Thymus (tissue), 11 donors: ENCODE measurements around the gene PILRA. TPM values are rescaled to one million over a fixed set of nuclear protein-coding genes. Genes with fewer than 3 reads are reported as not detected.

ENCODE experiments used
- DNase-seq, 9 donors: peaks; one replicate each; pipeline ENCODE4 v3.0.0-alpha.2; 2013; ENCODE audit warnings: low spot score in 9 of 9, low read depth in 6 of 9, missing footprints in 1 of 9
- H3K27ac ChIP-seq, 2 donors: one replicate each; pipeline ENCODE4 v1.5.1; 2013; ENCODE audit warnings: control low read depth in 1 of 2, low read depth in 1 of 2, low read length in 1 of 2, mild to moderate bottlenecking in 1 of 2, moderate library complexity in 1 of 2
- H3K27me3 ChIP-seq, 2 donors: one replicate each; pipeline ENCODE4 v1.5.1; 2013; ENCODE audit warnings: low read length in 1 of 2; ENCODE audit not compliant: control insufficient read depth in 2 of 2, insufficient read depth in 1 of 2
- H3K36me3 ChIP-seq, 2 donors: one replicate each; pipeline ENCODE4 v1.5.1; 2013; ENCODE audit warnings: low read length in 1 of 2, mild to moderate bottlenecking in 1 of 2, moderate library complexity in 1 of 2; ENCODE audit not compliant: control insufficient read depth in 2 of 2, insufficient read depth in 2 of 2
- H3K4me1 ChIP-seq, 2 donors: one replicate each; pipeline ENCODE4 v1.5.1; 2013; ENCODE audit warnings: low read length in 2 of 2; ENCODE audit not compliant: control insufficient read depth in 2 of 2, insufficient read depth in 2 of 2
- H3K4me3 ChIP-seq, 2 donors: one replicate each; pipeline ENCODE4 v1.5.1; 2013; ENCODE audit warnings: low read length in 2 of 2, control low read depth in 1 of 2, mild to moderate bottlenecking in 1 of 2
- H3K9me3 ChIP-seq, 2 donors: one replicate each; pipeline ENCODE4 v1.5.1; 2013; ENCODE audit warnings: low read length in 1 of 2, mild to moderate bottlenecking in 1 of 2; ENCODE audit not compliant: control insufficient read depth in 2 of 2, insufficient read depth in 1 of 2
- WGBS: extraction: QIAGEN DNeasy Blood & Tissue Kit; methylation state at CpG from one replicate; pipeline ENCODE4 v1.1.7; 2013; 5-methylcytosine and 5-hydroxymethylcytosine counted together
- polyA plus RNA-seq: library from polyadenylated mRNA; stranded (reverse); fragments of 200-250 nt; gene quantifications from one replicate; pipeline ENCODE4 v1.2.3, GENCODE V29; 2013
- total RNA-seq: library from RNA; stranded (reverse); fragments of 120-200 nt; gene quantifications from one replicate; pipeline ENCODE4 v1.2.4, GENCODE V29; 2013
- donor health status: healthy.

The PILRA gene
- total and polyA plus RNA-seq, 2 donors = 4.6 to 12.2 TPM

DNA sequence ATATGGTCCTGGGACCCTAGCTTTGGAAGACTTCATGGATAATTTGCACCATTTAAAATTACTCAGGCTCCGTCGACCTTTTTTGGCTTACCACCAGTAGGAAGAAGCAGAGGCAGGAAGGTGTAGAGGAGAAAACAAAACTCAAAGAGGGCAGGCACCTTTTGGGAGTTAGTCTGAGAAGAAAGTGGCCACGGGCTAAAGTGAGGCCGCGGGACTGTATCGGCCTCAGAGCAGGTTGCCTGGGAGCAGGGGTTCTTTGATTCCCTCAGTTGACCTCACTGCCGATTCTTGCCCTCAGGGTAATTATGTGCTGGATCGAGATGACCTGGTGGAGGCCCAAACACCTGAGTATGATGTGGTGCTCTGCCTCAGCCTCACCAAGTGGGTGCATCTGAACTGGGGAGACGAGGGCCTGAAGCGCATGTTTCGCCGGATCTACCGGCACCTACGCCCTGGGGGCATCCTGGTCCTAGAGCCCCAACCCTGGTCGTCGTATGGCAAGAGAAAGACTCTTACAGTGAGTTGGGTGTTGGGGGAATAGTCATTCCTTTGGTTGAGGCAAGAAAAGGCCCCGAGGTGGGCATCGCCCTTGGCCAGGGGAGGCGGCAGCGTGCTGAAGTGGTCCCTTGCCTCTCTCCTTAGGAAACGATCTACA lies 59.5 kb downstream of the PILRA start:
- Histone ChIP-seq H3K36me3 (peaks cover 34 to 45% of the 10 kb centered on the region in 2 donors), H3K4me1 (peaks cover 34 to 63% of the 10 kb centered on the region in 2 donors), H3K27me3 (no peaks in the 10 kb centered on the region), H3K4me3 (no peak overlapping the region), H3K9me3 (peaks cover 2 to 7% of the 10 kb centered on the region in 2 donors), H3K27ac (peak overlapping the region in 1 of 2 donors; percentile 80)
- no peak for DNase-seq
- WGBS = 98% methylated on average over 21 of the region's 21 CpGs

DNA sequence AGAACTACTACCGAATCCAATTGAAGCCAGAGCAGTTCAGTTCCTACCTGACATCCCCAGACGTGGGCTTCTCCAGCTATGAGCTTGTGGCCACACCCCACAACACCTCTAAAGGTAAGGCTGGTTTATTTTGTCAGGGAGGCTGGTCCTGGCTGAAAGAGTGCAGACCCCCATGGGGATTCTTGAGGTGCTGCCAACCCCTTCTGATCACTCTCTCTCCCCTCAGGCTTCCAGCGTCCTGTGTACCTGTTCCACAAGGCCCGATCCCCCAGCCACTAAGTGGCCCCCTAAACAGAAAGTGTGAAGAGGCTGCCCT lies 59.9 kb downstream of the PILRA start:
- peaks cover 34 to 45% of the 10 kb centered on the region in 2 donors for H3K36me3 ChIP-seq
- peak overlapping the region in 1 of 2 donors; percentile 88 for H3K27ac ChIP-seq
- H3K27me3 ChIP-seq = no peaks in the 10 kb centered on the region
- peaks cover 0 to 3% of the 10 kb centered on the region in 2 donors for H3K9me3 ChIP-seq
- H3K4me1 ChIP-seq = peaks cover 34 to 60% of the 10 kb centered on the region in 2 donors
- H3K4me3 ChIP-seq = no peak overlapping the region
- 93% methylated on average over 4 of the region's 4 CpGs for WGBS
- no peak for DNase-seq

DNA sequence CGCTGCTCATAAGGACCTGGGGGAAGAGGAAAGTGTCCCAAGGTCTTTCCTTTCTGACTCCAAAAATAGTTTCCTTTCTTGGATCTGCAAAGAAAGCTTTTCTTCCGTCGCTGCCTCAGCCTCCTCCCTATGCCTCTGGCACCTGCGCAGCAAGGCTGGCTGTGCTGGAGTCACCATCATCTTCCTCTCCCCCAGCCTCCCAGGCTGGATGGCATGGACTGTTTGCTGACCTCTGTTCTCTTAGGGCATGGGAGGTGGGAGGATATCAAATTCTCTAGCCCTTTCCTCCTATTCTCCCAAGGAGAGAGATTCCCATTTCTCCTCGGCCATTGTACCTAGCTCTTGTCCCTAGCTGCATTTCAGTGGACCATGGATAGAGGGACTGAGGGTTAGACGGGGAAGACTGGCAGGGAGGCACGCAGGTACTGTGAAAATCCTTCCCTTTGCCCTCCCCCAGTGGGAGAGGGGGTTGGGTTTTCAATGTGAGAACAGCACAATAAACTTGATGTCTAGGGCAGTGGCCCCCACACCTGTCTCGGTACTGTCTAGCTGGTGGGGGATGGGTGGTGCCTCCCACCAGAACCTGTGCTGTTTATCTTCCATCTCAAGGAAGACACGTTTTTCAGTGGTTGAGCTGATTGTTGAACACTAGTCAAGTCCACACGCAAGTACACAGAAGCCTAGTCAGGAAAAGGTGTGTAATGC lies 60.5 kb downstream of the PILRA start:
- Histone ChIP-seq H3K27me3 (no peaks in the 10 kb centered on the region), H3K9me3 (peaks cover 0 to 3% of the 10 kb centered on the region in 2 donors), H3K36me3 (peaks cover 34 to 45% of the 10 kb centered on the region in 2 donors), H3K4me1 (peaks cover 34 to 60% of the 10 kb centered on the region in 2 donors), H3K27ac (peak overlapping the region in 1 of 2 donors; percentile 88), H3K4me3 (no peak overlapping the region)
- 84% methylated on average over 10 of the region's 10 CpGs for WGBS
- peak in 1 of 9 donors; percentile 59 for DNase-seq

DNA sequence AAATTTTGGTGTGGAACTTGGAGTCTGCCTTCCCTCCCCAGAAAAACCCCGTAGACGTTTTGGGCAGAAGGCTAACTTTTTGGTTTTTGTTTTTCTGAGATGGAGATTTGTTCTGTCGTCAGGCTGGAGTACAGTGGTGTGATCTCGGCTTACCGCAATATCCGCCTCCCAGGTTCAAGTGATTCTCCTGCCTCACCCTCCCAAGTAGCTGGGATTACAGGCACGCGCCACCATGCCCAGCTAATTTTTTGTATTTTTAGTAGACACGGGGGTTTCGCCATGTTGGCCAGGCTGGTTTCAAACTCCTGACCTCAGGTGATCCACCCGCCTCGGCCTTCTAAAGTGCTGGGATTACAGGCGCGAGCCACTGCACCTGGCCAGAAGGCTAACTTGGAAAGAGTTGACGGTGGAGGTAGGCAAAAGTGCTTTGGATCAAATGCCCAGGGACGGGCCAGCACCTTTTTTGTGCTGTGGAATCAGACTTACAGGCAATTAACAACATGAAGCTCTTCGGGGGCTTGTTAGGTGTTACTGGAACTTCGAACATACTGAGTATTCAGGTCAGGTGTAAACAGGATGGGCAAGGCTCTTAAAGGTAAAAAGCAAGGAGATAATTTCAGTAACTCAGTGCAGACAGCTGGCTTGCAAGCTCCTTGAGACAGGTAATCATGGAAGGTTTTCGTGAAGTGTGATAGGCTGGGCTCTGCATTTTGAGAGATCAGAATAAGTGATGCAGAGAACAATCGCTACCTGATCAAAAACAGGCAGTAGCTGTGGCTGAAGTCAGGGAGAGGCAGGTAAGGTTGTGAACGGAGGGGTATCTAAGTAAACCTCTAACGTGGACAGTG lies 61.2 kb downstream of the PILRA start:
- peak in 1 of 9 donors; percentile 29 for DNase-seq
- Histone ChIP-seq H3K36me3 (peaks cover 34 to 45% of the 10 kb centered on the region in 2 donors), H3K27me3 (no peaks in the 10 kb centered on the region), H3K4me1 (peaks cover 34 to 60% of the 10 kb centered on the region in 2 donors), H3K27ac (peak overlapping the region in 1 of 2 donors; percentile 88), H3K4me3 (peak overlapping the region; percentile 89 to 98), H3K9me3 (peaks cover 0 to 3% of the 10 kb centered on the region in 2 donors)
- WGBS = 92% methylated on average over 22 of the region's 22 CpGs

DNA sequence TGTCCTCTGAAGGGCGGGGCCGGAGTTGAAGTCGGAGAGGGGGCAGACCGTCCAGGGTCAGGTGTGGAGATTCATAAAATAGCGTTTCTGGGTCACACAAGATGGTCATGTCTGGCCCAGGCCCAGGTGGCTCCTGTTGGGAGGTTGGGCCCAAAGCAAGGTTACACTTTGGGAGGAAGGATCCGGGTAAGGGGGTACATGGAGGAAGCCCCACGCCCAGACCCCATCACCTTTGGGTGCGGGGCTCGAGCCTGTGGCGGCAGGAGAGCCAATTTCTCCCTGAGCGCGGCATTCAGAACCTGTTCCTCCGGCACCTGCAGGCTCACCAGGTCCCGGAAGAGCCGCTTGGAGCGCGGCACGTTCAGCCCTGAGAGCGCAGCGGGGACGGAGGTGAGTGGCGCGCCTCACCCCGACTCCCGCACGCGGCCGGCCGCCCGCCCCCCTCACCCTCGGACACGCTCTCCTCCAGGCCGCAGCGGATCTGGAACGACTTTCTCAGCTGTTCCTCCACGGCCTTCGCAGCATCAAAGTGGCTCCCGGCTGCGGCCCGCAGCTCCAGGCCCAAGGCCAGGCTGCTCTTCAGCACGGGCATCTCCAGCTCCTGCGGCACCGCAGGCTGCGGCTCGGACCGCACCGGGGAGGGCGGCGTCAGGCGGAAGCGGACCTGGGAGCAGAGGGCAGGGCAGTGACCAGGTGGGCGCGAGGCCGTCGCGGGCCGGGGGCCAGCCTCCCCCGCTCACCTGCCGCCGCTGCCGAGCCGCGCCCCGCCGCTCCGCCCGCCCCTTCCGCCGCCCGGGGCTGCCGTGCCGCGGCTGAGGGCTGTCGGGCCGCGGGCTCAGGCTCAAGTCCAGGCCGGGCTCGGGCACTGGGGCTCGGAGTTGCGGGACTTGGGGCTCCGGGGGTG lies 62.4 kb downstream of the PILRA start:
- DNase-seq = peak in 1 of 9 donors; percentile 73
- Histone ChIP-seq H3K36me3 (peaks cover 34 to 45% of the 10 kb centered on the region in 2 donors), H3K27ac (peak overlapping the region; percentile 91 to 97), H3K27me3 (no peaks in the 10 kb centered on the region), H3K4me3 (peak overlapping the region; percentile 89 to 98), H3K9me3 (peaks cover 0 to 3% of the 10 kb centered on the region in 2 donors), H3K4me1 (peaks cover 32 to 55% of the 10 kb centered on the region in 2 donors)
- WGBS = 2% methylated on average over 81 of the region's 81 CpGs

DNA sequence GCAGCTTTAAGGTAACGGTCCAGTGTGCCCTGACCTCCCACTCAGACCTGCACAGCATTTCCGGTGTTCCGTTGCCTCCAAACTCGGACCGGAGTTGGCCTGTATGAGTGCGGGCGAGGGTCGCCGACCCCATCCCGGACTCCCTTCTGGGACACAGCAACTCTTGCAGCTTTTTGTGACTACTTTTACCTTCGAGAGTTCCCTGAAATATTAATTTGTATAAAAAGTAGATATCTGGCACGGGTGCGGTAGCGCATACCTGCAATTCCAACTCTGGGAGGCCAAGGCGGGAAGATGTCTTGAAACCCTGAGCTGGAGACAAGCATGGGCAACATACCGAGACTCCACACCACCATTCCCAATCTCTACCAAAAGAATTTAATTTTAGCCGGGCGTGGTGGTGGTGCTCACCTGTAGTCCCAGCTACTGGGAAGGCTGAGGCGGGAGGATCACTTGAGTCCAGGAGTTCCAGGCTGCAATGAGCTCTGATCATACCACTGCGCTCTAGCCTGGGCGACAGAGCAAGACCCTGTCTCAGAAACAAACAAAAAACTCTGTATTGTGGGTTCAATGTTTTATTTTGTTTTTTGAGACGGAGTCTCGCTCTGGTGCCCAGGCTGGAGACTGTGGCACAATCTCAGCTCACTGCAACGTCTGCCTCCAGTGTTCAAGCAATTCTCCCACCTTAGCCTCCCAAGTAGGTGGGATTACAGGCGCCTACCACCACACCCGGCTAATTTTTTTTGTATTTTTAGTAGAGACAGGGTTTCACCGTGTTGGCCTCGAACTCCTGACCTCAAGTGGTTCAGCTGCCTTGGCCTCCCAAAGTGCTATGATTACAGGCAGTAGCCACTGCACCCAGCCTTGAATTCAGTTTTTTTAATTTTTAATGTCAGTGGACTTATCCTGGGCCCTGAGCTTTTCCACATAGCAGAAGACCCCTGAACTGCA lies 64.1 kb downstream of the PILRA start:
- peak overlapping the region in 1 of 2 donors; percentile 10 for H3K27ac ChIP-seq
- H3K36me3 ChIP-seq = peaks cover 20 to 30% of the 10 kb centered on the region in 2 donors
- no peak overlapping the region for H3K4me3 ChIP-seq
- no peaks in the 10 kb centered on the region for H3K27me3 ChIP-seq
- no peak for DNase-seq
- H3K9me3 ChIP-seq = peaks cover 0 to 3% of the 10 kb centered on the region in 2 donors
- H3K4me1 ChIP-seq = peaks cover 18 to 38% of the 10 kb centered on the region in 2 donors
- WGBS = 95% methylated on average over 28 of the region's 28 CpGs

DNA sequence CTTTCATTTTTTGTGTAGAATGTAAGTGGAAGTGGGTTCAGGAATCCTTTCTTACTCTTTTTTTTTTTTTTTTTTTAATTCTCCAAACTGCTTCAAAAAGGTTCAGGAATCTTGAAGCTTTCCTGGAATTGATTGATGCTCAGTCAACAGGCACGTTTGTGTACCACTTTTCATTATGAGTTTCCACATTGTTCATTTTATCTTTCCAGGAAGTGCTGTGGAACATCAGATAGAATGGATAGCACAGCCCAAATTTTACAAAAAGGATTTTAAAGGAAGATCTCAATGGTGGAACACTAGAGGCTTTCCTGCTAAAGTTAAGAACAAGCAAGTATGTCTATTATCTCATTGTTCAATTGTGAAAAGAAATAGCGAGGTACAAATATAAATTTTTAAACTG lies 64.9 kb downstream of the PILRA start:
- H3K4me1 ChIP-seq = peaks cover 17 to 30% of the 10 kb centered on the region in 2 donors
- peaks cover 14 to 22% of the 10 kb centered on the region in 2 donors for H3K36me3 ChIP-seq
- no peak overlapping the region for H3K4me3 ChIP-seq
- H3K27me3 ChIP-seq = no peaks in the 10 kb centered on the region
- WGBS = 80% methylated on average over 2 of the region's 2 CpGs
- H3K27ac ChIP-seq = peak overlapping the region in 1 of 2 donors; percentile 10
- no peak for DNase-seq
- peaks cover 0 to 3% of the 10 kb centered on the region in 2 donors for H3K9me3 ChIP-seq
